KOPT-K1 (cell line): ENCODE measurements around the gene C7orf57.
"Not testable (repeated sequence)": the region's sequence is repeated elsewhere in the genome, so short reads cannot be mapped to it uniquely, and the experiment has no call there.

Experiments used
- H3K27ac ChIP-seq: fragments of 200-600 bp; sonication (generic); 2 replicates; pipeline ENCODE4 v1.5.1; 2016; ENCODE audit warnings: antibody characterized with exemption, mild to moderate bottlenecking, low read depth, low read length; ENCODE audit not compliant: poor library complexity, severe bottlenecking
- H3K36me3 ChIP-seq: fragments of 200-600 bp; sonication (generic); 2 replicates; pipeline ENCODE4 v1.5.1; 2017; ENCODE audit warnings: antibody characterized with exemption, mild to moderate bottlenecking, low read length, moderate library complexity; ENCODE audit not compliant: insufficient read depth
- H3K9me3 ChIP-seq: fragments of 200-600 bp; sonication (generic); 2 replicates; pipeline ENCODE4 v1.5.1; 2017; ENCODE audit warnings: antibody characterized with exemption, low read length, mild to moderate bottlenecking; ENCODE audit not compliant: insufficient read depth, poor library complexity, severe bottlenecking

Gene C7orf57

GRCh38 chr7:48035301-48035966 is at the start of gene C7orf57:
Gene C7orf57 (plus strand): TSS chr7:48035543. CDS start chr7:48036309, 766 bp downstream.
- Histone ChIP-seq H3K36me3 (no peaks in the 10 kb centered on the region), H3K27ac (no peak within 1 kb of the TSS), H3K9me3 (peaks cover 5% of the 10 kb centered on the region)

- H3K27ac ChIP-seq, result no peak overlapping the region
- H3K9me3 ChIP-seq, result no peaks in the 10 kb centered on the region
- no peaks in the 10 kb centered on the region for H3K36me3 ChIP-seq
These were observed 46.6 kb upstream of the C7orf57 start for GRCh38 chr7:47988496-47989386.

DNA sequence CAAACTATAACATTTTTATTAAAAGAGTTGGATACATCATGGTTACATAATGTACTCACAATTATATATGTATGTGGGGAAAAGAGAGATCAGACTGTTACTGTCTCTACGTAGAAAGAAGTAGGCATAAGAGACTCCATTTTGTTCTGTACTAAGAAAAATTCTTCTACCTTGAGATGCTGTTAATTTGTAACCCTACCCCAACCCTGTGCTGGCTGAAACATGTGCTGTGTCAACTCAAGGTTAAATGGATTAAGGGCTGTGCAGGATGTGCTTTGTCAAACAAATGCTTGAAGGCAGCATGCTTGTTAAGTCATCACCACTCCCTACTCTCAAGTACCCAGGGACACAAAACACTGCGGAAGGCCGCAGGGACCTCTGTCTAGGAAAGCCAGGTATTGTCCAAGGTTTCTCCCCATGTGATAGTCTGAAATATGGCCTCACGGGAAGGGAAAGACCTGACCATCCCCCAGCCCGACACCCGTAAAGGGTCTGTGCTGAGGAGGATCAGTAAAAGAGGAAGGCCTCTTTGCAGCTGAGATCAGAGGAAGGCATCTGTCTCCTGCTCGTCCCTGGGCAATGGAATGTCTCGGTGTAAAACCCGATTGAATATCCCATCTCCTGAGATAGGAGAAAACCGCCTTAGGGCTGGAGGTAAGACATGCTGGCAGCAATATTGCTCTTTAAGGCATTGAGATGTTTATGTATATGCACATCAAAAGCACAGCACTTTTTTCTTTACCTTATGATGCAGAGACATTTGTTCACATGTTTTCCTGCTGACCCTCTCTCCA is 45.5 kb upstream of the C7orf57 start:
- H3K9me3 ChIP-seq, H3K36me3 ChIP-seq, H3K27ac ChIP-seq: not testable (repeated sequence)

GRCh38 chr7:47990592-47990991 is 44.8 kb upstream of the C7orf57 start:
- Histone ChIP-seq H3K27ac (no peak overlapping the region), H3K36me3 (no peaks in the 10 kb centered on the region), H3K9me3 (no peaks in the 10 kb centered on the region)

DNA sequence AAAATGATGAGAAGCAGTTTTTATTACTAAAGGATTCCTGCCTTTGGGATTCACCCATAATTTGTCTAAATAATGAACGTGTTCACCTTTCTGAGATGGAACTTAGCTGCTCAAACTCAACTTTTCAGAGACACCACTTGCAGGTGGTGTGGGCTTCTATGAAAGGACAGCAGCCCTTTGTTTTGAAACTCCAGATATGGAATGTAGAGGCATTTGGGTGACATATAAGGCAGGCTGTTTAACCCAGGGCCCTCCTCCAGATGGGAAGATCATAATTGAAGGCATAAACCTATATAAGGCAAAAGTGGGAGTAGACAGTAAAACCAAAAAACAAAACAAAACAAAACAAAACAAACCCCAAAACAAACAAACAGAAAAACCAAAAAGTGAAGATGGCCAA is 44.1 kb upstream of the C7orf57 start:
- Histone ChIP-seq H3K27ac (peak overlapping the region; percentile 75), H3K36me3 (no peaks in the 10 kb centered on the region), H3K9me3 (no peaks in the 10 kb centered on the region)

DNA sequence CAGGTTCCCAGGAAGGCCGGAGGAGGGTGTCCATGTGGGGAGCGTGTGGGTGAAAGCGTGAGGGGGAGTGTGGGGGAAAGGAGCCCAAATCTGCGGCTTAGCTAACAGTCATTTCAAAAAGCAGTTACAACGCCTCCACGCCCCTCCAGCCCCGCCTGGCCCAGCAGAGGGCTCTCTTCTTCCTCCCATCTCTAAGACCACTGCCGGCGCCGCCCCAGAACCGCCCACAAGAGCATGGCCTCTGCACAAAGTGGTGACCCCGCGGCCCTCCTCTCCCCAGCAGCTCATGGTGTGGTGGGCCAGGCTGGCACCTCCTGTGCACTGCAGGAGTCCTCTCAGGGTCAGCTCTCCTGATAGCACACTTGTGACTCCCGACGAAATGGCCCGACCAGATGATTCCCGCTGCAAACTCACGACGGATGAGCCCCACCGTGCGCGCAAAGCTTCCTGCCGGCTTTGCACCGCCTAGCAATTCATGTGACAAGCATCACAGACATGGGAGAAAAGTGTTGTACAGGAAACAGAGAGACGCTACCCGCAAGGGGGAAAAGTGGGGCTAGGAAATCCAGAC is 43.5 kb upstream of the C7orf57 start:
- H3K9me3 ChIP-seq, result no peaks in the 10 kb centered on the region
- peak overlapping the region; percentile 75 for H3K27ac ChIP-seq

DNA sequence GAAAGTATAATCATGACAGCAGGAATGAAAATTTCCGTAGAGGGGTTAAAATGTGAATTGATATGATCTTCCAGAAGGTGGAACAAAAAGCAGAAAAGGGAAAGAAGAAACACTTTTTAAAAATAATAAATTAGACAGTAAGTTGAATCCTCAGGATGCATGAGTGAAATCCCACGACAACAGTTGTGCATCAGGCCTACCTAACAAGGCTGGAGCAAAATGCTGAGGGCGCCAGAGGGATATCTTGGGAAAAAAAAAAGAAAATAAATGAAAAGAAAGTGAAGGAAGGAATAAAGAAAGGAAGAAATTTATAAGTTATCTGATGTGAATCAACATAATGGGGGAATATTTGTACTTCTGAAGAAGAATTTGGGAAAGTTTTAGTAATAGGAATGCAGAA is 42.9 kb upstream of the C7orf57 start:
- H3K27ac ChIP-seq, result peak overlapping the region; percentile 75
- no peaks in the 10 kb centered on the region for H3K36me3 ChIP-seq
- H3K9me3 ChIP-seq, result no peaks in the 10 kb centered on the region

More for the DNA sequence above, 43.5 kb upstream of the C7orf57 start:
- no peaks in the 10 kb centered on the region for H3K36me3 ChIP-seq

DNA sequence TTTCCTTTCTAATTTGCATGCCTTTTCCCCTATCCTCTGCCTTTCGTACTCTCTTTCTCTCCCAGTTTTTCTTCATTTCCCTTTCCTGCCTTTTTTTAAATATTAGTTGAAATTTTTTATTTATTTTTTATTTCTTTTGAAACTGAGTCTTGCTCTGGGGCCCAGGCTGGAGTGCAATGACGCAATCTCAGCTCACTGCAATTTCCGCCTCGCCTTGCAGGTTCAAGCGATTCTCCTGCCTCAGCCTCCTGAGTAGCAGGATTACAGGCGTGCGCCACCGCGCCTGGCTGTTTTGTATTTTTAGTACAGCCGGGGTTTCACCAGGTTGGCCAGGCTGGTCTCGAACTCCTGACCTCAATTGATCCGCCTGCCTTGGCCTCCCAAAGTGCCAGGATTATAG is 35.9 kb upstream of the C7orf57 start:
- Histone ChIP-seq H3K36me3 (no peaks in the 10 kb centered on the region), H3K27ac (no peak overlapping the region), H3K9me3 (no peaks in the 10 kb centered on the region)

DNA sequence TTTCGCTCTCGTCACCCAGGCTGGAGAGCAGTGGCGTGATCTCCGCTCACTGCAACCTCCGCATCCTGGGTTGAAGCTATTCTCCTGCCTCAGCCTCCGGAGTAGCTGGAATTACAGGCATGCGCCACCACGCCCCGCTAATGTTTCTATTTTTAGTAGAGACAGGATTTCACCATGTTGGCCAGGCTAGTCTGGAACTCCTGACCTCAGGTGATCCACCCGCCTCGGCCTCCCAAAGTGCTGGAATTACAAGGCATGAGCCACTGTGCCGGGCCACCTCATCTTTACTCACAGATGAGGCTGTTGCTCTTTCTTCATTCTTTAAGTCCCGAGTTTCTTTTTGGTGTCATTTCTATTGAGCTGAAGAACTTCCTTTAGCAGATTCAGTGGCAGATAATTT is 35.2 kb upstream of the C7orf57 start:
- H3K36me3 ChIP-seq, H3K27ac ChIP-seq, H3K9me3 ChIP-seq: not testable (repeated sequence)

DNA sequence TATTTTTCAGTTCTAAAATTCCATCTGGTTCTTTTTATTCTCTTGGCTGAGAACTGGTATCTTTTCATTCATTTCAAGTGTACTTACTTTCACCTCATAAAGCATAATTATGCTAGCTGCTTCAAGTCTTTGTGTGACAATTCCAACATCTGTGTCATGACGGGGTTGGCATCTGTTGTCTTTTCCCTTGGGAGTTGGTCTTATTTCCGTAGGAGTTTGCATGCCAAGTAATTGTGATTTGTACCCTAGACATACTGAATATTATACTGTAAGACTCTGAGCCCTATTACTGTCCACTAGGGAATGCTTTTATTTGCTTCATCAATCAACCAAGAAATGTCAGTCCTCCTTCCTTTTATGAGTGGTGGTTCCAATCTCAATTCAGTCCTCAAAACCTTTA is 31.3 kb upstream of the C7orf57 start:
- Histone ChIP-seq H3K9me3 (no peaks in the 10 kb centered on the region), H3K27ac (no peak overlapping the region), H3K36me3 (no peaks in the 10 kb centered on the region)

- Histone ChIP-seq H3K36me3 (no peaks in the 10 kb centered on the region), H3K9me3 (no peaks in the 10 kb centered on the region), H3K27ac (no peak overlapping the region)
These were observed 30.7 kb upstream of the C7orf57 start for GRCh38 chr7:48004638-48005037.

DNA sequence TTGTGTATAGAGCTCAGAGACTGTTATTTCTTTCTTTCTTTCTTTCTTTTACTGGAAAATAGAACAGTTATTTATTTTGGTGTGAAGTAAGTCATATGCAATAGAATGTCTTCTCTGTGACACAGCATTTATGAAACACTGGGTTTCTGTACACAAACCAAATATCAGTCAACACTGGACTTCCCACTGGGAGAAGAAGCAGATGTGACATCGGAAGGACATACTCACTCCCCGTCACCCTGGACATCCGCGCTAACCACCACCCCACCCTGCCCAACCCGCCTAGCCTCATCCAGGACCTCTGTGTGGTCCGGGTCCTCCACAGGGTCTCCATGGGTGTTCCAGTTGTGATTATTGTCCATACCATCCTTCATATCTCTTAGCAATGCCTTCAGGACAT is 28.5 kb upstream of the C7orf57 start:
- no peaks in the 10 kb centered on the region for H3K36me3 ChIP-seq

DNA sequence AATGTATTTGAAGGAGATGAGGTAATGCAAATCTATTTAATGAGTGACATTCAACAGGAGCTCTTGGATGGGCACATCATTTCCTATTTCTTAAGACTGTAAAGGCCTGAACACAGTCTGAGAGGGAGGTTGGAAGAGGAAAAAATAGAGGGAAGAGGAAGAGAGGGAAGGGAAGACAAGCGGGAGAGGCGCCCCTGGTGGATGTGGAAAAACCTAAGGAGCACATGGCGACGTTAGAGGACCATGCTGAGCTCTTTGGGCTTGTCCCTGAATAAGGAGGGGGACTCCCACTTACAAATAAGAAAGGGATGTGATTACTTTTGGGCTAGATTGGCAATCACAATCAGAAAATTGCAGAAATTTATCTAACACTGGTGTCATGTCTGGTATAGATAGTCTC is 26.1 kb upstream of the C7orf57 start:
- H3K27ac ChIP-seq, result no peak overlapping the region
- H3K36me3 ChIP-seq, result no peaks in the 10 kb centered on the region
- no peaks in the 10 kb centered on the region for H3K9me3 ChIP-seq

More for the DNA sequence above, 28.5 kb upstream of the C7orf57 start:
- H3K27ac ChIP-seq, result no peak overlapping the region
- no peaks in the 10 kb centered on the region for H3K9me3 ChIP-seq

DNA sequence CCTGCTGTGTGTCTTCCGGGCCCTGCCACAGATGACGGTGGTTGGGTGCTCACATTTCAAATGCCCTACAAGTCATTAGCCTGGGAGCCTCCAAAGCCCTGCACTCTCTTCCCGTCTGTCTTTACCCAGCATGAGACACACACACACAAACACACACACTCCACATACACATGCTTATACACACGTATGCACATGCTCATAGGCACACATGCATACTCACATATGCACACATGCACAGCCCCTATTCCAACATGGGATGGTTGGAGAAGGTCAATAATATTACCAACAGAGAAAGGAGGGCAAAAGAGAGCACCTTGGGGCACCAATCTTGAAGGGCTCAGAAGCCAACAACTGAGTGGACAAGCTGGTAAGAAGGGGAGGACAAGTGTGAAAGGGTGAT is 25.4 kb upstream of the C7orf57 start:
- Histone ChIP-seq H3K9me3 (no peaks in the 10 kb centered on the region), H3K36me3 (no peaks in the 10 kb centered on the region), H3K27ac (no peak overlapping the region)

- Histone ChIP-seq H3K9me3 (no peaks in the 10 kb centered on the region), H3K36me3 (no peaks in the 10 kb centered on the region), H3K27ac (no peak overlapping the region)
These were observed 24.0 kb upstream of the C7orf57 start for GRCh38 chr7:48011323-48011722.
